HG03159 (cell line): ENCODE measurements around the gene CALHM6.

Source experiments
- ATAC-seq: cut with Tn5 transposase; IDR thresholded peaks from one replicate; pipeline ENCODE4 v1.9.1; 2021; ENCODE audit warnings: mild to moderate bottlenecking, moderate library complexity; ENCODE audit not compliant: unreplicated experiment

Gene CALHM6

DNA sequence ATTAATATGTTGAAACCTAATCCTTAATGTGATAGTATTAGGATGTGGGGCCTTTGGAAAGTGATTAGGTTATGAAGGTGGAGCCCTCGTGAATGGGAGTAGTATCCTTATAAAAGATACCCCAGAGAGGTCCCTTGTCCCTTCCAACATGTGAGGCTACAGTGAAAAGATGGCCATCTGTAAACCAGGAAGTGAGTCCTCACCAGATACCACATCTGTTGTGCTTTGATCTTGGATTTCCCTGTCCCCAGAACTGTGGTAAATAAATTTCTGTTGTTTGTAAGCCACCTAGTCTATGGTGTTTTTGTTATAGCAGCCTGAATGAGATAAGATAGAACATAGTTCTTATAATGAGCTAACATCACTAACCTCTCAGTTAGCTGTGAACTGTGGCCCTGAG lies 16.6 kb upstream of the CALHM6 start:
- ATAC-seq = peak; percentile 14

DNA sequence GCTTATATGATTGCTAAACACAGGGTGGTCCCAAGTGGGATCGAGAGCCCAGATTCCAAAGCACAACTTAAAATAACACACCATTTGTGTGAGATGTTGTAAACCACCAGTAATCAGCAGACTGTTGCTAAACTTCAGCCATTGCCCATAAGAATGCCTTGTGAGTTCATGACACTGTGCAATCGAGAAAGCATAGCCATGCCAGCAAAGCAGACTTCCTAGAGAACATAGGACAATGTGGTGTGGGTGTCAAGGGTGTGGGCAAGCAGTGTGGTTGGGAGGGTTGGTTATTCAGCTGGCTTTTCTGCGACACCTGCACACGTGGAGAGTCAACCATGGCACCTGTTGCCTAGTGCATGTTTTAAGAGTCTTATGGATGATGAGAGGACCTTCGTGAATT lies 16.1 kb upstream of the CALHM6 start:
- no peak for ATAC-seq

DNA sequence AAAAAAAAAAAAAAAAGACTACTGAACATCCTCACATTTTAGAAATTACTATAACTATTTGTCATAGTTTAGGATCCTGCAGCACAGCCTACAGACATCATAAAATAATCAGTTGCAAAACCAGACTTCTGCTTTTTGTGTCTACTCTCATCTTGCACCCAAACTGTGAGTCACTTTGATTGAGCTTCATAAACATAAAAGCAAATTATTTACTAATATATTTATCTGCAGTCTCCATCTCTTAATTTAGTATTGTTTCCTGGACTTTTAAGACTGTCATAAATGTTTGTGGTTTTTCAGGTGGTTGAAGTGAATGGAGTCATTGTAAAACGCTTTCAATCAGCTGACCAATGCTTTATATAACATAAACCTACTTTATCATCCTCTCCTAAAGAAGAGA lies 14.8 kb upstream of the CALHM6 start:
- no peak for ATAC-seq

DNA sequence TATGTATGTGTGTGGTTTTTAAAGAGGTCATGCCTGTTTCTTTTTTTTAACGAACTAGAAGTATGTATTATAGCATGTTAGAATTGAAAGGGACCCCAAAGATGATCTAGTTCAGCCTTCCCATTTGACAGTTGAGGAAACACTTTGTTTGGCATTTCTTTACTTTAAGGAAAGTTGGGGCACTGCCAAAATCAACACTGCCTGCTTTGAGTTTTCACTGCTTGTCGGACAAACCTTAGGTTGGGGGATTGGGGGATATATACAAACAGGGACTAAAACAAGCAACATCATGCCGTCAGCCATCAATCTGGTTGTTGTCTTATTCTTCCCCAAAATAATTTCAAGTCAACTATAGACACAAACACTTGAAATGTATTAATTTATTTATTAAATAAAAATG lies 14.1 kb upstream of the CALHM6 start:
- no peak for ATAC-seq

DNA sequence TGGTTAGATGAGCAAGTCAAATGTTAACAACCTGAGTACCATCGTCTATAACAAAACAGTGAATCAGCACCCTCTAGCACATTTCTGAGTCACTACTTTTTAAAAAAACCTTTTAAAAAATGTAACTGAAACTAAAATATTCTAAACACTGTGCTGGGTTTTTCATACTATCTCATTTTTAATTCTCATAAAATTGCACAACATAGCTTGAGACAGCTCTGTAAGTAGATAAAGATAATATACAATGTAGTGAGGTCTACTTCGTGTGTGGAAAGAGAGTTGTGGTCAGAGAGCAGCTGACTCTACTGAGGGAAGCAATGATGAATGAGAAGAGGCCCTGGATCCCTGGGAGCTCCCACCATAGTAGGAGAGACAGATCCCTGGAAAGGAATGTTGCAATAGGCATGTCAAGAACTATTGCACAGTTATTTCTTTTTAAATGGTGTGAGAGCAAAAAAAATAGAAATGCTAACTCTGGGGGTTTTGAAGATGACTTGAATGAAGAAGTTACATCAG lies 13.6 kb upstream of the CALHM6 start:
- no peak for ATAC-seq

DNA sequence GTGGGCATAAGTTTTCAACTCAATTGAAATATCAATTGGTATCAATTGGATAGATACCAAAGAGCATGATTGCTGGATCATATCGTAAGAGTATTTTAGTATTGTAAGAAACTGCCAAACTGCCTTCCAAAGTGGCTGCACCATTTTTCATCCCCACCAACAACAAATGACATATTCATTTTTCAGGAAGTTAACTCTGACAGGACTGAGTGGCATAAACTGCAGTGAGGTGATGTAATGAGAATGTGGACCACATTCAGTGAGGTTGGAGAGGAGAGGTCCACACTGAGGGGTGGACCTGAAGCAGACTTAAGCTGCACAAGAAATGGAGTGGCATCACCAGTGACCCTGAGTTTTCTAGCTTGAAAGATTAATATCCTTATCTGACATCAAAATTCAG lies 11.6 kb upstream of the CALHM6 start:
- no peak for ATAC-seq

DNA sequence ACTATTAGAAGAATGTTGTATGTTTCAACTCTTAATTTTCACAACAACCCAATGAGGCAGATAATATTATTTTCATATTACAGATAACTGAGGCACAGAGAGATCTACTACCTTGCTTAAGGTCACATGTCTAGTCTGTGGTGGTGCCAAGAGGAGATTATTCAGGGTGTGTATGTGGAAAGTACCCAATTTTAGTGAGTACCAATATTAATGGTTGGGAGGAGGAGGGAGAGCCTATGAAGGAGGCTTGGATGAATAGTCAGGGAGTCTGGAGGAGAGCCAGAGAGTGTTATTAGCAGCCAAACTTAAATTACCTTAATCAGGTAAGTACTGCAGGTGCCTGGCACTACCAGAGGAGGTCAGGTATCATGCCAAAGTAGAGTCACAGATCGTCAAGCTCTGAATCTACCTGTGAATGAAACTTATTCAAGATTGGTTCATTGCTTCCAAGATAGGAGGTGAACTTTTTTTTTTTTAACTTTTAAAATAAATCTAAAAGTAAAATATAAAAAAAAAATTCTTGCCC lies 10.9 kb upstream of the CALHM6 start:
- ATAC-seq = no peak

DNA sequence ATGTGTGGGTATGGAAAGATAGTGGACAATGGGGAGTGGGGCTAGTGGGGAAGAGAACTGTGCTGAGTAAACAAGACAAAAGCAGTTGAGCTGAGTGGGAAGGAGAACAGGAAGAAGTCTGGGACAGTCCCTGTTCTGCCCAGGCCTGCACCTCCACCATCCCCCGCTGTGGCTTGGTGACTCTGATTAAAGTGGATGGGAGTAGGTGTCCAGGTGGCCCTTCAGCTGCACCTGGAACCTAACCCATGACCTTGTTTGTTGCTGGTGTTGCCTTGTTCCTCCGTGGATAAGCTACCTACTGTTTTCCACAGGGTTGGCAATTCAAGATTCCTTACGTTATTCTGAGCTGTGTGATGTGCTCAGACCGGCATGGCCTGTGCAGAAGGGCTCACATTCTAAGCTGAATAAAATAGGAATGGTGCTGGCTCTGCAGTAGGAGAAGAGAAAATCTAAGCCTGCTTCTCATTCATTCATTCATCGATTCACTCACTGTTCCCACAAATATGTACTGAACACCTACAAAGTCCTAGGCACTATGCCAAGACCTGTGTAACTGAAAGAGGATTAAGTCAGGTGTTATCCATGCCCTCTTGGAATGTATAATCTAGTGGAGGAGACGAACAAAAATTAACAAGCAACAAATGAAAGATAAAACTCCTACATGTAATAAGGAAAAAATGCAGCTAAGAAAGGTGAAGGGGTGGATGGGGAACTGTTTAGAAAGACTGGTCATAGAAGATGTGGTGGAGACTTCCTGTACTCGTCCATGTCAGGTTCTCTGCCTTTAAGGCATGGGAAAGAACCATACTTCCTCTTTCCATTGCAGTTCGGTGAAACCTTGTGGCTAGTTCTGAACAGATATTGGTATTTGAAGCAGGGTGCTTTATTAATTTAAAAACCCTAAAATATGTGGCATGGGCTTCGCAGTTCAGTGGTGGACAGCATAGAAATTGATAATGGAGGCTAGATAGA lies 10.1 kb upstream of the CALHM6 start:
- ATAC-seq = peak; percentile 90

DNA sequence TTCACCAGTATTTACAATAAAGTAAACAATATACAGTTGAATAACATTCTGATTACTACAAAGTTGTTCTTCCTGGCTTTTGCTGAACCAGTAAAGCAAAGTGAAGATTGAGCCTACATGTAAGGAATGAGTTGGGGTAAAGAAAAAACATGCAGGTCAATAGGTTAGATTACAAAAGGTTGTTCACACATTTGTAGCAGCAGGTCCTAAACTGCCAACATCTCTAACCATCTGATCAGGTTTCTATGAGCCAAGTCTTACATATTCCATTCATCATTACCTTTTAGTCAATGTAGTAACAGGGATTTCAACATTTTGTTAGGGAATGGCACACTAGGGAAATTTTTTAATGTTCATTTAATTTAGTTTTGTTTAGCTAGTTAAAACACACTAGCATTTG lies 9.3 kb upstream of the CALHM6 start:
- ATAC-seq = no peak

DNA sequence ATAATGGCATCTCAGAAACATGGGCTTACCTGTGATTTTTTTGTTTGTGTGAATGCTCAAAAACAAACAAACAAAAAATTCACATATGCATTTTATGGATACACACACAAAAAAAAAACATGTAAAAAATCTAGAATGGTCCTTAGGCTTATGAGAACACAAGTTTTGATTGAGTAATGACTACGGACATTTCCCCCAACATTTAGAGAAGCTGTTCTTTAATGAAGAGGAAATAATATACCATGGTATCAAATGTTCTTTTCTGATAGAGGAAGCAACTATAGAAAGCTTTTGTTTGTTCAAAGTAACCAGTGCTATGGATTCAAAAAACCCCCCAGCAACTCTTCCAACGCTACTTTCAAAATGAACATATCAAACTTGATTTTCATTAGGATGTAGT lies 8.6 kb upstream of the CALHM6 start:
- no peak for ATAC-seq

DNA sequence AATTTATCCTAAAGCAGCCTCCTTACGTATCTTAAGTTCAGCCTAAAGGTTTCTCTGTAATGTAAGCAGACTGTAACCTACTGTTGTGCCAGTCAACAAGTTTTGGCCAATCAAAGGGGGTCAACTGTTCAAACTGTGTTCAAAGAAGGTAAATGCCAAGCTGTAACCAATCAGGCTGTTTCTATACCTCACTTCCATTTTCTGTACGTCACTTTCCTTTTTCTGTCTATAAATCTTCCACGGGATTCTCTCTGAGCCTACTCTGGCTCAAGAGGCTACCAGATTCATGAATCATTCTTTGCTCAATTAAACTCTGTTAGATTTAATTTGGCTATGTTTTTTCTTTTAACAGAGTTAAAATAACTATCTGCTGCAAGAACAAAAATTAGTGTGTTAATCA lies 5.1 kb upstream of the CALHM6 start:
- no peak for ATAC-seq

DNA sequence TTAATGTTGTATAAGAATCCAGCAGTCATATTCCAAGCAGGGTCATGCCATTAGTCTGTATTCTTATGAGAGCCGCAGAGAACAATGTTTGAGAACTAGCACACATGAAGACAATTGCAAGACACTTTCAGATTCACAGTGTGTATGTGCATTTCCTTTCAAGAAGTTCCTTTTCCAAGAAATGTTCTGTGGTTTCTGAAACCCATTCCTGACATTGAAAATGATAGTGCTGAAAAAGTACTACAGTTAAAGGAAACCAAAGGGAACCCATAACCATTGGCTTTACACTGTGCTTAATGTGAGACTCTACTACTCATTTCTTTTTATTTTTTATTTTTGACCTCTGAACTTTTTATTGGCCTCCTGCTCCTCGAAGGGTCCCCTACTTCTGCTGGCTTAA lies 4.2 kb upstream of the CALHM6 start:
- ATAC-seq = no peak

DNA sequence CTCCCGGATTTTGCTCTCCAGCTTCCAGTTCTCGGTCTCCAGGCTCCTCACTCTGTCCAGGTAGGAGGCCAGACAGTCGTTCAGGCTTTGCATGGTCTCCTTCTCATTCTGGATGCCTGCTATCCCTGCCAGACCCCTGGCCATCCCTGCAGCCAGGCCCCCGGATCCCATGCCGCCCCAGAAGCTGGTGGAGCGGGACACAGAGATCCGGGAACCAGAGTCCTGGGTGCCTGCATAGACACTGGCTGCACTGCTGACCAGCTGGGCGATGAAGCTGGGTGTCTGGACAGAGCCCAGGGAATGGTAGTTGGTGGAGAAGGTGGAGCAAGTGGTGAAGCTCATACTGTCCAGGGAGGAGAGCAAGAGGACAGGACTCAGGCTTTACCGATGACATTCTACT lies 2.9 kb upstream of the CALHM6 start:
- ATAC-seq = no peak

DNA sequence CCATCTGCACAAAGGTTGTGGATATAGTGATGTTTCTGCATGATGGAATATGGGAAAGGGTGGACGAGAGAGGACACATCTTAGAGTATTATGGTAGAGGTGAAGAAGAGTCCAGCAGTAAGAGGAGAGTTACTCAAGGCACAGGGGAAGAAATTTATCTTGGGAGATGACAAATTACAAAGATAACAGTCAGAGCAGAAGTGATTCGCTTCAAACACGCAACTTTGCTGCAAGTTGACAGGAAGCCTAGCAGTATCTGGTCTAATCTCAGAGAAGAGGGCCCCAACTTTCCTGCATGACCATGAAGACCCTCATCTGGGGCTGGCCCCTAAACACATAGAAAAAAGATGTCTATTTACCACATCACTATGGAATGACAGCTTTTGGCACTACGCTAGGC lies 1.2 kb upstream of the CALHM6 start:
- ATAC-seq = no peak

DNA sequence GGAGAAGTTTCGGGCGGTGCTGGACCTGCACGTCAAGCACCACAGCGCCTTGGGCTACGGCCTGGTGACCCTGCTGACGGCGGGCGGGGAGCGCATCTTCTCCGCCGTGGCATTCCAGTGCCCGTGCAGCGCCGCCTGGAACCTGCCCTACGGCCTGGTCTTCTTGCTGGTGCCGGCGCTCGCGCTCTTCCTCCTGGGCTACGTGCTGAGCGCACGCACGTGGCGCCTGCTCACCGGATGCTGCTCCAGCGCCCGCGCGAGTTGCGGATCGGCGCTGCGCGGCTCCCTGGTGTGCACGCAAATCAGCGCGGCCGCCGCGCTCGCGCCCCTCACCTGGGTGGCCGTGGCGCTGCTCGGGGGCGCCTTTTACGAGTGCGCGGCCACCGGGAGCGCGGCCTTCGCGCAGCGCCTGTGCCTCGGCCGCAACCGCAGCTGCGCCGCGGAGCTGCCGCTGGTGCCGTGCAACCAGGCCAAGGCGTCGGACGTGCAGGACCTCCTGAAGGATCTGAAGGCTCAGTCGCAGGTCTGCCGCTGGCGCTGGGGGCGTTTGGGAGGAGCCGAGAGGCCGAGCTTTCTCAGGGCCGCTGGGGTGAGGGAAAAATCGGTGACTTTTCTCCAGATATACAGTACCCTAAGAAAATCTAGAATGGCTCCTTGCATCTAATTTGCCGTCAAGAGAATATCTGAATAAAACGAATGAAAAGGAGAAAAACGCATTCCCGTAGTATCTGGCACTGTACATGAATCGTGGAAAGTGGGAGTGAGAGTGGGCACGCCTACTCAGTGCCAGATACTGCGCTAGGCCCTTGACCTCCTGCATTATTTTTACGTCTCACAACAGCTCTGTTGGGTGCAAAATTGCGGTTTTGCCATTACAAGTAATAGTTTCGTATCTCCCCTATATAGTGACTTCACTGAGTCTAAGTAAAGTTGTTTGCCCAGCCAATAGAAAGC lies 1.0 kb downstream of the CALHM6 start:
- peak; percentile 72 for ATAC-seq

DNA sequence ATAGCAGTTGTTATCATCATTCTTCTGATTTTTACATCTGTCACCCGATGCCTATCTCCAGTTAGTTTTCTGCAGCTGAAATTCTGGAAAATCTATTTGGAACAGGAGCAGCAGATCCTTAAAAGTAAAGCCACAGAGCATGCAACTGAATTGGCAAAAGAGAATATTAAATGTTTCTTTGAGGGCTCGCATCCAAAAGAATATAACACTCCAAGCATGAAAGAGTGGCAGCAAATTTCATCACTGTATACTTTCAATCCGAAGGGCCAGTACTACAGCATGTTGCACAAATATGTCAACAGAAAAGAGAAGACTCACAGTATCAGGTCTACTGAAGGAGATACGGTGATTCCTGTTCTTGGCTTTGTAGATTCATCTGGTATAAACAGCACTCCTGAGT lies 2.1 kb downstream of the CALHM6 start:
- no peak for ATAC-seq

DNA sequence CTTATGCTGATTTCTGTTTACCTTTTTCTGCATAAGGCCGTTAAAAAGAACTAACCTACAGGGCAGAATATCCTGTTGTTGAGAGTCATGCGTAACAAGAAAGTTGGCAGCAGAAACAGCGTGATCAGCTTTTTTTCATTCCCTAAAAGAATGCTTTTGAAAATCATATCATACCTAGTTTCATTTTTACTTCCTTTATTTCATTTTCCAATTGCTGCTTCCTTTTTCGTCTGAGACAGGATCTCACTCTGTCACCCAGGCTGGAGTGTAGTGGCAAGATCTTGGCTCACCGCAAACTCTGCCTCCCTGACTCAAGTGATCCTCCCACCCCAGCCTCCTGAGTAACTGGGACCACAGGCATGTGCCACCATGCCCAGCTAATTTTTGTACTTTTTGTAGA lies 4.1 kb downstream of the CALHM6 start:
- ATAC-seq = no peak

DNA sequence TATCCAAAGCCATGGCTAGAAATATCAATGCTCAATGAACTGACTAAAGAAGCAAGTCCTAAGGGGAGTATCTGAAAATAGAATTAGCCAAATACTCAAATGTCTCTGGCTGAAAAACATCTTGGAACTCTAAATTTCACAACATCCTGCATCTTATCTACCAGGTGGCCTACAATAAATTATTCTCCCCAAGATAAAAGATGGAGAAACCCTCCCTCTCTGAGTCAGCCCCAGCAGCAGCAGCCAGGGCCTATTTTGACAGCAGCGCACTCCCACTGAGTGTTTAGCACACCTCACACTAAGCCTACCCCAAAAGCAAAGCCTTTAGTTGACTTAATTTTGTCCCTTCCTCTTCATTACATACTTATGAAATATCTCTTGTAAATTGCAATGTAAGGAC lies 5.9 kb downstream of the CALHM6 start:
- no peak for ATAC-seq

DNA sequence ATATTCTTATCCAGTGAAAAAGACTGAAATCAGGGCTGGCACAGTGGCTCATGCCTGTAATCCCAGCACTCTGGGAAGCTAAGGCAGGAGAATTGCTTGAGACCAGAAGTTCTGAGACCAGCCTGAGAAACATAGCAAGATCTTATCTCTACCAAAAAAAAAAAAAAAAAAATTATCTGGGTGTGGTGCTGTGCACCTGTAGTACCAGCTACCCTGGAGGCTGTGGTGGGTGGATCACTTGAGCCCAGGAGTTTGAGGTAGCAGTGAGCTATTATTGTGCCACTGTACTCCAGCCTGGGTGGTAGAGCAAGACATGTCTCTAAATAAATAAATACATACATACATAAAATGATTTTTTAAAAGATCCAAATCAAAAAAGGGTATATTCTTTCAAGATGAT lies 6.3 kb downstream of the CALHM6 start:
- no peak for ATAC-seq

DNA sequence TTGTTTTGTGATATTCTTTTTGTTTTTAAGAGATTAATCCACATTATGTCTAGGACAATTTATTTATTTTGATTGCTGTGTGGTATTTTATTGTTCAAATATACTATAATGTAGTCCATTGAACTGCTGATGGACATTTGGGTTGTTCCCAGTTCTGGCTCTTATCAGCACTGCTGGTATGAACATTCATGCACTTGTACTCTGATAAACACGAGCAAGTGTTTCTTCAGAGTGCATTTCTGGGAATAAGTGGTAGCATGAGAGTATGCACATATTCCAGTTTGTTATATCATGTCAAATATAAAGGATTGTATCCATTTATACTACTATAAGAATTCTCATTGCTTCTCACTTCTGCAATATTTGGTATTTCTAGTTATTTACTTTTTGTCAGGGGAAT lies 7.1 kb downstream of the CALHM6 start:
- no peak for ATAC-seq

DNA sequence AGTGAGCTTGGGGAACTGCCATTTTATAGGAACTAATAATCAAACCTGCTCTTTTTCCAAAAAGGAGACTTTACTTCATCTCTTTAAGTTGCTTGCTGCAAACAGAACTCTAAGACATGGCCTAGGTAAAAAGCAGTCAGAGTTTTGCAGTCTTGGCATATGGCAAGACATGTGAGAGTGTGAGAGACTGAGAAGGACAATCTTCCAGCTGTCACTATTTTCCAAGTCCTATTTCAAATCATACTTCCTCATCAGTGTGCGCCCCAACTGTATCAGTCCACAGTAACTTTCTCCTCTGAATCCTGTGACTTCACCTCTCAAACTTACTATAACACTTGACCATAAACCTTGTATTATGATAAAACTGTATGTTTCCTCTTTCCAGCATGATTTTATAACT lies 10.4 kb downstream of the CALHM6 start:
- ATAC-seq = no peak
